RWPE2 (cell line): Measurements from ENCODE around the gene BMI1.

Experiments used
- ATAC-seq: fragments of 200-7000 bp; cut with Tn5 transposase; 3 replicates; pipeline ENCODE4 v1.9.1; 2021; ENCODE audit warnings: low read depth
- DNase-seq: peaks from one replicate; pipeline ENCODE4 v3.0.0-alpha.2; 2020; ENCODE audit warnings: low spot score
- H3K27ac ChIP-seq: fragments of 450-650 bp; 2 replicates; pipeline ENCODE4 v1.5.1; 2017; ENCODE audit warnings: mild to moderate bottlenecking; ENCODE audit not compliant: poor library complexity, severe bottlenecking
- H3K27me3 ChIP-seq: fragments of 250-450 bp; sonication (Bioruptor Pico); 2 replicates; pipeline ENCODE4 v1.5.1; 2021; ENCODE audit warnings: mild to moderate bottlenecking, moderate library complexity; ENCODE audit not compliant: insufficient read depth, poor library complexity, severe bottlenecking
- H3K36me3 ChIP-seq: fragments of 250-450 bp; sonication (Bioruptor Pico); 2 replicates; pipeline ENCODE4 v1.5.1; 2020; ENCODE audit warnings: low read depth, mild to moderate bottlenecking, moderate library complexity
- H3K4me1 ChIP-seq: fragments of 250-450 bp; sonication (Bioruptor Pico); 2 replicates; pipeline ENCODE4 v1.5.1; 2021; ENCODE audit warnings: mild to moderate bottlenecking, moderate library complexity; ENCODE audit not compliant: insufficient read depth, poor library complexity, severe bottlenecking
- H3K4me3 ChIP-seq: fragments of 250-450 bp; sonication (Bioruptor Pico); 2 replicates; pipeline ENCODE4 v1.5.1; 2021; ENCODE audit warnings: mild to moderate bottlenecking, moderate library complexity; ENCODE audit not compliant: severe bottlenecking
- H3K9me3 ChIP-seq: fragments of 250-450 bp; sonication (Bioruptor Pico); 2 replicates; pipeline ENCODE4 v1.5.1; 2021; ENCODE audit warnings: mild to moderate bottlenecking, moderate library complexity; ENCODE audit not compliant: severe bottlenecking
- TF ChIP-seq, protein P1 (sequence below): fragments of 450-650 bp; IDR thresholded peaks from one replicate; pipeline ENCODE4 v1.5.1; 2017; ENCODE audit warnings: mild to moderate bottlenecking, moderate library complexity; ENCODE audit not compliant: poor library complexity, severe bottlenecking

The BMI1 gene

DNA sequence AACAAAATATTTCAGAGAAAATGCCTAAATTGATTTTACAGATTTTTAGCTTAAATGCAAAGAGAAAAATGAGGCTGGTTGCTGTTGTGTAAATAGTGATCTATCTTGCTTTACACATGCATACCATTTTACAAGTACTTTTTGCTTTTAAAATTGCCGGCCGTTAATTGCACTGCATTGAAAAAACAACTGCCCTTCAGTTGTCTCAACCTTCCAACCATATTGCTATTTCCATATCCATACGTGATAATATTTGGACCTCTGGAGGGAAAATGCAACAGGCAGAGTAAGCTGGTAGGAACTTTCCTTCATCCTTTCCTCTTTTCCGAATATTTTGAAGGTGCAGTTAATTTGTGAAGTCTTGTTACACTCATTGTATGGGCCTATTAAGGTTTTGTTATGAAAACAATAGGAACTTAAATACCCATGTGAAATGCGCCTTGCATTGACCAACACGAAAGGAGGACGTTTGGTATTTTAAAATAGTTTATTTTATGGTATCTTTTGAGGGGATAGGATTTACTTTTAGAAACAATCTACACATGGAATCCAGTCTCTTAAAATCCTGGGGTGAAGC is 11.3 kb downstream of the BMI1 start:
- H3K27me3 ChIP-seq = peaks cover 37% of the 10 kb centered on the region
- peaks cover 5% of the 10 kb centered on the region for H3K4me1 ChIP-seq
- no peak overlapping the region for H3K27ac ChIP-seq
- ATAC-seq (no peak), DNase-seq (no peak)
- peaks cover 3% of the 10 kb centered on the region for H3K9me3 ChIP-seq
- TF ChIP-seq, protein P1, sequence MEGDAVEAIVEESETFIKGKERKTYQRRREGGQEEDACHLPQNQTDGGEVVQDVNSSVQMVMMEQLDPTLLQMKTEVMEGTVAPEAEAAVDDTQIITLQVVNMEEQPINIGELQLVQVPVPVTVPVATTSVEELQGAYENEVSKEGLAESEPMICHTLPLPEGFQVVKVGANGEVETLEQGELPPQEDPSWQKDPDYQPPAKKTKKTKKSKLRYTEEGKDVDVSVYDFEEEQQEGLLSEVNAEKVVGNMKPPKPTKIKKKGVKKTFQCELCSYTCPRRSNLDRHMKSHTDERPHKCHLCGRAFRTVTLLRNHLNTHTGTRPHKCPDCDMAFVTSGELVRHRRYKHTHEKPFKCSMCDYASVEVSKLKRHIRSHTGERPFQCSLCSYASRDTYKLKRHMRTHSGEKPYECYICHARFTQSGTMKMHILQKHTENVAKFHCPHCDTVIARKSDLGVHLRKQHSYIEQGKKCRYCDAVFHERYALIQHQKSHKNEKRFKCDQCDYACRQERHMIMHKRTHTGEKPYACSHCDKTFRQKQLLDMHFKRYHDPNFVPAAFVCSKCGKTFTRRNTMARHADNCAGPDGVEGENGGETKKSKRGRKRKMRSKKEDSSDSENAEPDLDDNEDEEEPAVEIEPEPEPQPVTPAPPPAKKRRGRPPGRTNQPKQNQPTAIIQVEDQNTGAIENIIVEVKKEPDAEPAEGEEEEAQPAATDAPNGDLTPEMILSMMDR = no peak
- H3K36me3 ChIP-seq = peaks cover 39% of the 10 kb centered on the region
- H3K4me3 ChIP-seq = no peak overlapping the region

DNA sequence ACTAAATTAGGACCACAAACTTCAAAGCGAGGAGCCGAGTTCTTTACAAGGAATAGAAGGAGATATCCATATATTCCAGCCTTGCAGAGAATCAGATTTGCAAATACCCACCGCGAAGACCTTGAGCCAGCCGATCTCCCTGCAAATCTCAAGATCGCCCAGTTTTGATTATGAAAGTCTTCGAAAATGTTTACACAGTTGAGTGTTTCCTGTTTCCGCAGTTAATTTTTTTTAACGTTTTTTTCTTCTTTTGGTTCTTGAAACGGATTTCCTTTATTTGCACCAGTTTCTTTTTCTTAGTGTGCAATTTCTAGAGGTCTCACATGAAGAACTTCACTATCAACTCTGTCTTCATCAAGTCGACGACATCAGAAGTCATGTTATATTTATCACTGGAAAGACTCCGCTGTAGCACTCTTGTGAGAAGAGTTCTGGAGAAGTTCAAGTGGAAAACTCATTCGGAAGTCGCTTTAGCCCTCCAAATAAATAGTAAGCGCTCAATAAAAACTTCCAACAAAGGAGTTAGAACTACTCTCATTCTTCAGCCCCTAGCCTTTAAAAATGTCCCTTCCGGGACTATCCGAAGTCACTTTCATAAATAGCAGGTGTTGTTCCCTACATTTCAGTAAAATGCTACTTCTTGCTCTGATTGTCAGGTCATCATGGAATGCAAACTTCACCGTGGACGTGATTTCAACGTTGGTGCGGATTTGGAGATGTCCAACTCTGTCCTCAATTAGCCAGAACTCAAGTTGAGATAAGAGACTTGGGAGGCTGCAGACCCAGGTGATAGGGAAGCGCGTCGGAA is 12.5 kb downstream of the BMI1 start:
- DNase-seq (no peak), ATAC-seq (no peak)
- Histone ChIP-seq H3K27ac (no peak overlapping the region), H3K4me3 (no peak overlapping the region), H3K27me3 (peaks cover 48% of the 10 kb centered on the region), H3K4me1 (peaks cover 5% of the 10 kb centered on the region), H3K9me3 (peaks cover 3% of the 10 kb centered on the region), H3K36me3 (peaks cover 27% of the 10 kb centered on the region)
- TF ChIP-seq, protein P1 = no peak

DNA sequence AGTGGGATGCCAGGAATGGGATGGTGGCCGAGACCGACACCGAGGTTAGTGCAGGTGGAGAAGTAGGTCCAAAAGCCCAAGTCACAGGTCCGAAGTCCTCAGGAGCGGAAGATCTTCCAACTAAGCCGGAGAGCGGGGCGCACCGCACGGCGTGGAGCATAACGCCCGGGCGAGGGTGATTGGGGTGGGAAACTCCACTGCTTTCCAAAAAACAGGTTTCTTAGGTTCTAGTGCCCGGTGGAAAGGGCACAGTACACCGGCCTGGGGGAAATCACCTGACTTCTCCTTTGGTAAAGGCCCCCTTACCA is 13.0 kb downstream of the BMI1 start:
- ATAC-seq = no peak

DNA sequence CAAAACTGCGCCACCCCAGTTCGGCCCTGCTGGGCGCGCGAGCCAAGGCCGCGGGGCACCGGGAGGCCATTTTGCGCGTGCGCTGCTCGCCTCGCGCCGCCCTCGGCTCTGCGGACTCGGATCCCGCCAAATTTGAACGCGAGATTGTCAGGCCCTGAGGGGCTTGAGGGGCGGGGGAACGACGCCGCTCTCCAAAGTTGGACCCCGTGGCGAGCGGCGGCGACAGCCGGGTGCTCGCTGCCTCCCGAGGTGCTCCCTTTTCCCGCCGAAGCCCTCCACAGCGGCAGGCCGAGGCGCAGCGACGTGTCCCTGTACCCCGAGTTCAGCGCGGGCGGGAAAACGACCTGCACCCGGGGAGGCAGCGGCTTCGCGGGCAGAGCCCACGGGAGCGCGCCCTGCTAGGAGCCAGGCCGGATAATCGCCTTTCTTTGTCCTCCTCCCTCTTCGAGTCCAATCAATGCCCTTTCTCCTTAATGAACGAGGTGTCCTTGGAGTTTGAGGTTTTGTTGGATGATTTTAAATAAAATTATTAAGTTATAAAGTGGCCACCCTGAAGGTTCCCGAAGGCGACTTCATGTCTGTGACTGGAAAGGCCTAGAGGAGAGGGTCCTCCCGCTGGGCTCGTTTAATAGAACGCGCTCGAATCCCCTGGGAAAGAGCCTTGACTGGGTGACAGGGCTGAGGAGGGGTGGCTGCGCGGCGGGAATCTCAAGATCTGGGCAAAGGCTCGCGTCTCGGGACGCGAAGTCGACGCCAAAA is 13.7 kb downstream of the BMI1 start:
- peak overlapping the region; percentile 28 for H3K4me3 ChIP-seq
- H3K27ac ChIP-seq = no peak overlapping the region
- DNase-seq = no peak
- H3K9me3 ChIP-seq = peaks cover 3% of the 10 kb centered on the region
- peaks cover 60% of the 10 kb centered on the region for H3K27me3 ChIP-seq
- H3K36me3 ChIP-seq = peaks cover 15% of the 10 kb centered on the region
- ATAC-seq = no peak
- TF ChIP-seq, protein P1 = no peak
- peaks cover 6% of the 10 kb centered on the region for H3K4me1 ChIP-seq

More for the DNA sequence above, 13.0 kb downstream of the BMI1 start:
- H3K4me1 ChIP-seq = peaks cover 5% of the 10 kb centered on the region
- no peak overlapping the region for H3K27ac ChIP-seq
- DNase-seq = no peak
- H3K4me3 ChIP-seq = no peak overlapping the region
- peaks cover 54% of the 10 kb centered on the region for H3K27me3 ChIP-seq
- peaks cover 22% of the 10 kb centered on the region for H3K36me3 ChIP-seq
- TF ChIP-seq, protein P1 = no peak
- H3K9me3 ChIP-seq = peaks cover 3% of the 10 kb centered on the region
